ENCODE measurements around the gene LRMDA. TPM values are rescaled to one million over a fixed set of nuclear protein-coding genes. Genes with fewer than 3 reads are reported as not detected.

The LRMDA gene
- total and polyA plus RNA-seq, 2 of the 13 experiments (the other 11 are each of a cell fraction or from before 2014, with no cell fraction given): 13.4 to 22.0 TPM

- peak; percentile 47 for TF ChIP-seq ARID5B (CRISPR knock-in tag; IDR thresholded peaks at IDR 0.05)
- TF ChIP-seq ARID3A (IDR thresholded peaks at IDR 0.05; ENCODE audit: low read depth, low read length): no peak
- TF ChIP-seq DZIP1 (CRISPR knock-in tag; IDR thresholded peaks at IDR 0.05): no peak
- TF ChIP-seq FOSL2 (CRISPR knock-in tag; IDR thresholded peaks at IDR 0.05): peak; percentile 49; the same call in 1 of the 2 replicates
- peak; percentile 74 for TF ChIP-seq CEBPG (CRISPR knock-in tag; IDR thresholded peaks at IDR 0.05)
- TF ChIP-seq FOXA3 (CRISPR knock-in tag; IDR thresholded peaks at IDR 0.05): peak; percentile 81
- no peak for TF ChIP-seq ZNF331 (CRISPR knock-in tag; IDR thresholded peaks at IDR 0.05)
- peak; percentile 39; the same call in 1 of the 2 replicates for TF ChIP-seq HNF1A (IDR thresholded peaks at IDR 0.05; ENCODE audit: low read depth)
- no peak for TF ChIP-seq HNF1A (CRISPR knock-in tag; IDR thresholded peaks at IDR 0.05; ENCODE audit: borderline replicate concordance)
- no peak for TF ChIP-seq ZBTB38 (CRISPR knock-in tag; IDR thresholded peaks at IDR 0.05)
These were observed 1127.2 kb downstream of the LRMDA start (continued) for GRCh38 chr10:76558586-76558985.

All from HepG2 (cell line).